BLaER1 (cell line): ENCODE data around the gene RFTN1.
"Not testable (repeated sequence)": the region's sequence is repeated elsewhere in the genome, so short reads cannot be mapped to it uniquely, and the experiment has no call there.

Experiments
- H3K27ac ChIP-seq: shearing (Covaris generic); formaldehyde crosslinking; 2 replicates; pipeline ENCODE4 v1.8.1; 2022
- H3K27me3 ChIP-seq: shearing (Covaris generic); formaldehyde crosslinking; 2 replicates; pipeline ENCODE4 v1.8.1; 2022
- H3K36me3 ChIP-seq: shearing (Covaris generic); formaldehyde crosslinking; 2 replicates; pipeline ENCODE4 v1.8.1; 2022
- H3K4me1 ChIP-seq: shearing (Covaris generic); formaldehyde crosslinking; 2 replicates; pipeline ENCODE4 v1.8.1; 2022
- H3K4me2 ChIP-seq: shearing (Covaris generic); formaldehyde crosslinking; 2 replicates; pipeline ENCODE4 v1.8.1; 2022
- H3K4me3 ChIP-seq: shearing (Covaris generic); formaldehyde crosslinking; 2 replicates; pipeline ENCODE4 v1.8.1; 2022
- H3K9ac ChIP-seq: shearing (Covaris generic); formaldehyde crosslinking; 2 replicates; pipeline ENCODE4 v1.8.1; 2022
- H3K9me3 ChIP-seq: shearing (Covaris generic); formaldehyde crosslinking; 2 replicates; pipeline ENCODE4 v1.8.1; 2022
- H4K20me1 ChIP-seq: shearing (Covaris generic); formaldehyde crosslinking; 2 replicates; pipeline ENCODE4 v1.8.1; 2022
- Cebpa-rat ChIP-seq: shearing (Covaris generic); IDR thresholded peaks from 2 replicates; pipeline ENCODE4 v1.8.1; 2022

The RFTN1 gene

DNA sequence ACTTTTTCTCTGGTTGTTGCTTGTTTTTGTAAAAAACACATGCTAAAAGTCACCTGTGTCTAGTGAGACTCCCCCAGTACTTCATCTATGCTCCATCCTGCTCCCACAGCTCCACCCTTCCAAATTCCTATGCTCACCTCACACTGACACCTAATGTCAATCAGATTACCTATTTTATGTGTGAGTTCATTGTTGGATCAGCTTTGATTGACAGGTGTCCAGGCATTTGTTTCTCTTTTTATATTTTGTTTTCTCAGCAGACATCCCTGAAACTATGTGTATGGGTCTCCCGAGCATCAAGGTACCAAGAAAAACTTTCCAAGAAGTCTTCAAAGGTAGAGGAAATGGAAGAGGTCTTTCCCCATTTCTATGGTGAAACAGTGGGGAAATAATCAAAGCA, 13.4 kb downstream of the RFTN1 start:
- peaks cover 64% of the 10 kb centered on the region for H3K4me1 ChIP-seq
- peaks cover 61% of the 10 kb centered on the region for H3K36me3 ChIP-seq
- TF ChIP-seq Cebpa-rat: no peak
- no peak overlapping the region for H3K4me2 ChIP-seq
- H3K27ac ChIP-seq: no peak overlapping the region
- no peak overlapping the region for H3K9ac ChIP-seq
- peaks cover 17% of the 10 kb centered on the region; the same call in 1 of the 2 replicates for H3K9me3 ChIP-seq
- H3K27me3 ChIP-seq: no peaks in the 10 kb centered on the region
- no peak overlapping the region for H3K4me3 ChIP-seq
- H4K20me1 ChIP-seq: peaks cover 99% of the 10 kb centered on the region

DNA sequence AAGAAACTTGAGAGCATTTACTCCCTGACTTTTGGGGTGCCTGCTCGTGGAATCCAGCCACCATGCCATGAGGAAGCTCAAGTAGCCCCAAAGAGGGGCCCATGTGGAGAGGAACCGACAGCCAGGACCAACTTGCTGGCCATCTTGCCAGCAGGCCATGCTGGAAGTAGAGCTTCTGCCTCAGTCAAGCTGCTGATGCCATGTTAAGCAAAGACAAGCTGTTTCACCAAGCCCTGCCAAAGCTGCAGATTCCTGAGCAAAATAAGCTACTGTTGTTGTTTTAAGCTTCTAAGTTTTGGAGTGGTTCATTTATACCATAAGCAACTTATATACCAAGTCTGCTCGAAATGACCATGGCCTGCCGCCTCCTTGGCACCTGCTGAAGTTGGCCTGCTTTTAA, 14.1 kb downstream of the RFTN1 start:
- no peak overlapping the region for H3K9ac ChIP-seq
- peaks cover 66% of the 10 kb centered on the region for H3K4me1 ChIP-seq
- no peak overlapping the region for H3K27ac ChIP-seq
- H4K20me1 ChIP-seq: peaks cover 99% of the 10 kb centered on the region
- no peaks in the 10 kb centered on the region for H3K27me3 ChIP-seq
- H3K36me3 ChIP-seq: peaks cover 53% of the 10 kb centered on the region
- H3K4me3 ChIP-seq: no peak overlapping the region
- peaks cover 14% of the 10 kb centered on the region; the same call in 1 of the 2 replicates for H3K9me3 ChIP-seq
- H3K4me2 ChIP-seq: no peak overlapping the region
- TF ChIP-seq Cebpa-rat: no peak

DNA sequence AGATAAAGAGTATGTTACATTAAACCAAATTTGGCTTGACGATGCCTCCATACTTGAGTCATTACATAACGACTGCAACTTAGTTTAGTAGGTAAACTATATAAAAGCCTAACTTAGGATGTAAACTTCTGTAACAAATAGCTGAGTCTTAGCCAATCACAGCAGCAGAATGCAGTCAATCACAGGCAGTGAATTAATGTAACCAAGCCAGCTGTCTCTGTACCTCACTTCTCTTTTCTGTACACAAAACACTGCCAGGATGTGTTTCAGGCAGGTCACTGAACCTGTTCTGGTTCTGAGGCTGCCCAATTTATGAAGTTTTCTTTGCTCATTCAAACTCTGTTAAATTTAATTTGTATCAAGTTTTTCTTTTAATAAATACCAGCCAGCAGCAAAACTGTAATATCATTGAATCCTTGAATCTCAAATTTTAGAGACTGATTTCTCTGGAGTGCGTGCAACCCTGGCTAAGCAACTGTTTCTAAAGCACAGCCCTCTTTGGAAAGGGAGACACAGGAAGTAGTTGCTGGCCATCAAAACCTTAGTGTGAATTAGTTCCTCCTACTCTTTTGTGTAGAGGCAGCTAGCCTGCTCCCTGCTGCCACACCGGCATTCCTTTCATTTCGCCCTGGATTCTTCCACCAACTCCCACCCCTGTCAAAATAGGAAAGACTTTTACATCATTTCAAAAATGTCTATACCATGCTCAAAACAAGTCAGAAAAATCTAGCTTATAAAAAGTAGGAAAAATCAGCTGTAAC, 15.2 kb downstream of the RFTN1 start:
- peaks cover 96% of the 10 kb centered on the region for H4K20me1 ChIP-seq
- H3K36me3 ChIP-seq: peaks cover 59% of the 10 kb centered on the region
- peaks cover 14% of the 10 kb centered on the region; the same call in 1 of the 2 replicates for H3K9me3 ChIP-seq
- H3K4me3 ChIP-seq: no peak overlapping the region
- H3K4me1 ChIP-seq: peaks cover 58% of the 10 kb centered on the region
- no peaks in the 10 kb centered on the region for H3K27me3 ChIP-seq
- H3K4me2 ChIP-seq: no peak overlapping the region
- TF ChIP-seq Cebpa-rat: no peak
- H3K27ac ChIP-seq: no peak overlapping the region
- H3K9ac ChIP-seq: no peak overlapping the region

DNA sequence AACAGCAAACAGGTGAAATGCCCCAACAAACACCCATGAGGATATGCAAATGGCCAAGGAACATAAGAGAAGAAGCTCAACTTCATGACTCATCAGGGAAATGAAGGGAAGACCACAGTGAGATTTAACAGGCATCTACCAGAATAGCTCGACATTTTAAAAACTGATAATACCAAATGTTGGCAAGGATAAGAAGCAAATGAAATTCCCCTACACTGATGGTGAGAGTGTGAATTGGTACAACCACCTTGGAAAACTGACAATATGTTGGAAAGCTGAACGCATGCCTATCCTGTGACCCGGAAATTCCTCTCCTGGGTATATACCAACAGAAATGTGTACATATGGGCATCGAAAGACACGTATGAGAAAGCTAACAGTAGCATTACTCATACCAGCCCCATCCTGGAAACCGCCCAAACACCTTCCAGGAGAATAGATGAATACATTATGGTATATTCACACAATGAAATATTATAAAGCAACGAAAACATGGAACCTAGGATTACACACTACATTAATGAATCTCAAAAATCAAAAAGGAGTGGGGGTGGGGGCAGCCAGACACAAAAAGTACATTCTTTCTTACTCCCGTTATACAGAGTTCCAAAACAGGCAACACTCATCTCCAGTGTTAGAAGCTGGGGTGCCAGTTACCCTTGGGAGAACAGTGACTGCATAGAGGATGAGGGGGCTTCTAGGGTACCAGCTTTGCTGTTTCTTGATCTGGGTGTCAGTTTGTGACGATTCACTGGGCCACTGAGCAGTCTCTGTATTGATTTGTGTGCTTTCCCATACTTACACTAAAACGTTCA, 16.9 kb downstream of the RFTN1 start:
- Histone ChIP-seq H3K4me2 (peak overlapping the region; percentile 61), H4K20me1 (peaks cover 93% of the 10 kb centered on the region), H3K27ac (no peak overlapping the region), H3K27me3 (no peaks in the 10 kb centered on the region), H3K9ac (no peak overlapping the region), H3K9me3 (peaks cover 28% of the 10 kb centered on the region), H3K36me3 (peaks cover 62% of the 10 kb centered on the region), H3K4me3 (no peak overlapping the region), H3K4me1 (peaks cover 46% of the 10 kb centered on the region)
- TF ChIP-seq Cebpa-rat: no peak

DNA sequence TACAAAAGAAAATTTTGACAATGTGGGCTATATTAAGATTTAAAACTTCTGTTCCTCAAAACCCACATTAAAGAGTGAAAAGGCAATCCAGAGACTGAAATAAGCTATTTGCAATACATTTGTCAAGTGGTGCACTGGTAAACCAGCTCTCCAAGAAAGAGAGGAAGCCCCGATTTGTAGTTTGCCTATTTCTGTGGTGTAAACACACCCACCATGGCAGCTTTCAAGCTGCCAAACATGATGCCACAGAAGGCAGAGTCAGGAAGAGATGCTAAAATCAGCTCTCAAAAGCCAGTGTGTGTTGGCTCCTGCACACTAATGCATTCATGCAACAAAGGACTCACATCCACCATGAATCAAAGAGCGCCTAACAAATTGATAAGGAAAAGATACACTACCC, 17.5 kb downstream of the RFTN1 start:
- Histone ChIP-seq H3K4me1 (peaks cover 46% of the 10 kb centered on the region), H3K36me3 (peaks cover 62% of the 10 kb centered on the region), H3K9ac (no peak overlapping the region), H3K27me3 (no peaks in the 10 kb centered on the region), H3K4me3 (no peak overlapping the region), H3K4me2 (peak overlapping the region; percentile 61), H3K27ac (no peak overlapping the region; the same call in 1 of the 2 replicates), H3K9me3 (peaks cover 34% of the 10 kb centered on the region), H4K20me1 (peaks cover 91% of the 10 kb centered on the region)
- TF ChIP-seq Cebpa-rat: no peak

DNA sequence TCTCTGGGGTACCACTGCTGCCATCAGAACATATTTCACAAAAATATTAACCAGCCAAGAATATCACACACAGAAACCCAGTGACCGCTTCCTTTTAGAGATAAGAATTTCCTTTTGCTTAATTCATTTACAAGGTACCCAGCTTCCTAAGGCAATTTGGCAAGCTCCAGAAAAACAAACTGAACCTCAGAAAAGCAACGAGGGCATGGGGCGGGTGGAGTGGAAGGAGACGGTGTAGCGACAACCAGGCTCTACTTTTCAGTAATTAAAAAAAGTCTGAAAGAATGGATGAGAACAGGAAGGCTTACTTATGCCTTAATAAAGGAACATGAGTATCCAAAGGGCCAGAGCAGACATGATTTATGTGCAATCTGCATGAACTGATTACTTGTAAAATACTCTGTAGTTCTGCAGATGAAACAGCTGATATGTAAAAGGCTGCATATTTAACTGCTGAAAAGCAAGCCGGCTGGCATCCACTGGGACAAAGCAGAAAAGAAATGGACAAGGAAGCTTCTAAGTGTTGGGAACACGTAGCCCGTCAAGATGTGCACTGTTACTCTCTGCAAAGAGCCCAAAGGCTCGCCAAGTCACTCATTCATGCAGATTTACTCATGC, 18.6 kb downstream of the RFTN1 start:
- H3K27me3 ChIP-seq: no peaks in the 10 kb centered on the region
- H3K27ac ChIP-seq: no peak overlapping the region
- peaks cover 31% of the 10 kb centered on the region for H3K9me3 ChIP-seq
- H3K36me3 ChIP-seq: peaks cover 62% of the 10 kb centered on the region
- TF ChIP-seq Cebpa-rat: no peak
- H3K4me1 ChIP-seq: peaks cover 46% of the 10 kb centered on the region
- H4K20me1 ChIP-seq: peaks cover 92% of the 10 kb centered on the region
- H3K4me3 ChIP-seq: no peak overlapping the region
- no peak overlapping the region for H3K9ac ChIP-seq
- peak overlapping the region; percentile 61 for H3K4me2 ChIP-seq

DNA sequence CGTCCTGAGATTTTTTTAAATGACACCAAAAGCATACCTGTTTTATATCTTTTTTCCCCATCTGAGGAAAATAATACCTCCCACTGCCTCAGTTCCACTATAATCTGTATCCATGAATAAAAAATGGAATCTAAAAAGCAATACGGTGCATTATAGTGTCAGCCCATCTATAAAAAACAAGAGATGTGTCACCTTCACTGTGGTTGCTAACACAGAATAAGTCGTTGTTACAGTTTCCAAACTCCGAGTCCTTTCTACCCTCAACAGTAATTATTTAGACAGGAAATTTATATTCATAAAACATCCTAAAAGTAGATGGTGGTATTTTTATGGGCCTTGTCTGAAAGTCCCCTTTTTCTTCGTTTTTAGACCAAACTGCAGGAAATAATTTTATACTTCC, 19.4 kb downstream of the RFTN1 start:
- peaks cover 23% of the 10 kb centered on the region for H3K9me3 ChIP-seq
- no peak overlapping the region for H3K4me3 ChIP-seq
- H3K27me3 ChIP-seq: no peaks in the 10 kb centered on the region
- H3K4me1 ChIP-seq: peaks cover 46% of the 10 kb centered on the region
- peaks cover 91% of the 10 kb centered on the region for H4K20me1 ChIP-seq
- no peak overlapping the region for H3K4me2 ChIP-seq
- peaks cover 62% of the 10 kb centered on the region for H3K36me3 ChIP-seq
- TF ChIP-seq Cebpa-rat: no peak
- H3K9ac ChIP-seq: no peak overlapping the region
- H3K27ac ChIP-seq: no peak overlapping the region

DNA sequence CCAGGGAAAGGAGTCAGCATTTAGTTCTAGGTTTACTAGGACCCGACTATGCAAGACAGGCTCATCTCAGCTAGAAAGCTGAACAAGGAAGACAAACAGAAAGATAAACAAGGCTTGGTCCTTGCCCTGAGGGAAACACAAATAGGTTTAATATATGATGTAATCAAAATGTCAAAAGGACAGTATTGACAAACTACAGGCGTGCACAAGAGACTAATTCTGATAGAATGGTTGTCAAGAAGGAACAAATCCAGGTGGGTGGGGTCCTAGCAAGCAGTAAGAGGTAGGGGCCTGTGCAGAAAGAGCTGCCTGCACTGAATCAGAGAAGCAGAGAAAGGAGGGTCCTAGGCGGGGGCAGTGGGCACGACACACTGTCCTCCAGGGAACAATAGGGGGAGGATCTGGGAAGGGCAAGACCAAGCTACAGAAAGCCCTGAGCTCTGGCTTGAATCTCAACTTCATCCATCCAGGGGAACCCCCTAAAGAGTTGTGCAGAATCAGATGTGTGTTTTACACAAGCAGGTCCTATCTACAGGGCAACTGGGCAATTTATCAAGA, 23.4 kb downstream of the RFTN1 start:
- Histone ChIP-seq H3K9ac (no peak overlapping the region), H3K4me3 (no peak overlapping the region), H3K4me1 (peaks cover 7% of the 10 kb centered on the region), H3K36me3 (peaks cover 90% of the 10 kb centered on the region), H3K27me3 (no peaks in the 10 kb centered on the region), H4K20me1 (peaks cover 70% of the 10 kb centered on the region), H3K4me2 (no peak overlapping the region), H3K9me3 (peaks cover 22% of the 10 kb centered on the region), H3K27ac (no peak overlapping the region)
- no peak for TF ChIP-seq Cebpa-rat

DNA sequence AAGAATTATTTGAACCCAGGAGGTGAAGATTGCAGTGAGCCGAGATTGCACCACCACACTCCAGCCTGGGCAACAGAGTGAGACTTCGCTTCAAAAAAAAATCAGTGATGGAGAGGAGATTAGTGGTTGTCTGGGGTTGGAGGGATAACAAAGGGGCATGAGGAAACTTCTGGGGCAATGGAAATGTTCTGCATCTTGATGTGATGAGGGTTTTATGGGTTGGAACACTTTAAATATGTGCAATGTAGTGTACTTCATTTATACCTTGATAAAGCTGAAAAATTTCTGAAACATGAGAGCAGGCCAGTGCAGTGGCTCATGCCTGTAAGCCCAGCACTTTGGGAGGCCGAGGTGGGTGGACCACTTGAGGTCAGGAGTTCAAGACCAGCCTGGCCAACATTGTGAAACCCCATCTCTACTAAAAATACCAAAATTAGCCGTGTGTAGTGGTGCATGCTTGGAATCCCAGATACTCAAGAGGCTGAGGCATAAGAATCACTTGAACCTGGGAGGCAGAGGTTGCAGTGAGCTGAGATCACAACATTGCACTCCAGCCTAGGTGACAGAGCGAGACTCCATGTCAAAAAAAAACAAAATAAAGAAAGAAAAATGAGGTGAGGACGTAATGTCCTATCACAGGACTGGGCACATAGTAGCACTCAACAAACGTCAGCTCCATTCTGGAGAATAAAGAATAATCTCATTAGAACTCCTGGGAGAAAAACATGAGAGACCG, 24.0 kb downstream of the RFTN1 start:
- not testable (repeated sequence) for H3K27ac ChIP-seq, H3K9ac ChIP-seq, H3K4me3 ChIP-seq, H3K4me1 ChIP-seq, H3K27me3 ChIP-seq, H3K4me2 ChIP-seq
- H3K9me3 ChIP-seq: peaks cover 22% of the 10 kb centered on the region
- H3K36me3 ChIP-seq: peaks cover 94% of the 10 kb centered on the region
- H4K20me1 ChIP-seq: peaks cover 70% of the 10 kb centered on the region
